ENCODE results near the gene ASF1B.

GRCh38 chr19:14185158-14185557 is 48.8 kb upstream of the ASF1B start:
- TF ChIP-seq POLR2A (IDR thresholded peaks at IDR 0.05) (no peak), CTCF (IDR thresholded peaks at IDR 0.05) (no peak), EP300 (IDR thresholded peaks at IDR 0.05) (no peak), POLR2AphosphoS5 (IDR thresholded peaks at IDR 0.05) (no peak)
